BLaER1 (cell line): Measurements from ENCODE around the gene APOBEC3G.
A peak's percentile ranks its signal among the peaks of the same experiment; 100 is the strongest.
"Not testable (repeated sequence)": the region's sequence is repeated elsewhere in the genome, so short reads cannot be mapped to it uniquely, and the experiment has no call there.

Experiments used
- H3K27ac ChIP-seq: shearing (Covaris generic); formaldehyde crosslinking; 2 replicates; pipeline ENCODE4 v1.8.1; 2022
- H3K27me3 ChIP-seq: shearing (Covaris generic); formaldehyde crosslinking; 2 replicates; pipeline ENCODE4 v1.8.1; 2022
- H3K36me3 ChIP-seq: shearing (Covaris generic); formaldehyde crosslinking; 2 replicates; pipeline ENCODE4 v1.8.1; 2022
- H3K4me1 ChIP-seq: shearing (Covaris generic); formaldehyde crosslinking; 2 replicates; pipeline ENCODE4 v1.8.1; 2022
- H3K4me2 ChIP-seq: shearing (Covaris generic); formaldehyde crosslinking; 2 replicates; pipeline ENCODE4 v1.8.1; 2022
- H3K4me3 ChIP-seq: shearing (Covaris generic); formaldehyde crosslinking; 2 replicates; pipeline ENCODE4 v1.8.1; 2022
- H3K9ac ChIP-seq: shearing (Covaris generic); formaldehyde crosslinking; 2 replicates; pipeline ENCODE4 v1.8.1; 2022
- H3K9me3 ChIP-seq: shearing (Covaris generic); formaldehyde crosslinking; 2 replicates; pipeline ENCODE4 v1.8.1; 2022
- H4K20me1 ChIP-seq: shearing (Covaris generic); formaldehyde crosslinking; 2 replicates; pipeline ENCODE4 v1.8.1; 2022
- Cebpa-rat ChIP-seq: shearing (Covaris generic); IDR thresholded peaks from 2 replicates; pipeline ENCODE4 v1.8.1; 2022

APOBEC3G gene

GRCh38 chr22:39077026-39077840, at the start of gene APOBEC3G:
Gene APOBEC3G (plus strand): TSS chr22:39077275. CDS start chr22:39077362, 87 bp downstream.
- Histone ChIP-seq H3K4me3 (peak within 1 kb of the TSS; percentile 71), H3K36me3 (peaks cover 22% of the 10 kb centered on the region; the same call in 1 of the 2 replicates), H3K27ac (peak within 1 kb of the TSS; percentile 83), H3K4me2 (peak within 1 kb of the TSS; percentile 97), H3K4me1 (peaks cover 42% of the 10 kb centered on the region), H3K9ac (peak within 1 kb of the TSS; percentile 82)
- not testable (repeated sequence) for H4K20me1 ChIP-seq, H3K27me3 ChIP-seq, H3K9me3 ChIP-seq

- Histone ChIP-seq H3K4me3 (no peak overlapping the region), H3K27ac (no peak overlapping the region), H3K4me1 (peaks cover 15% of the 10 kb centered on the region), H3K9me3 (no peaks in the 10 kb centered on the region), H3K4me2 (no peak overlapping the region), H3K36me3 (peaks cover 26% of the 10 kb centered on the region), H4K20me1 (no peaks in the 10 kb centered on the region), H3K9ac (no peak overlapping the region), H3K27me3 (no peaks in the 10 kb centered on the region)
- no peak for TF ChIP-seq Cebpa-rat
Observed at GRCh38 chr22:39027717-39028116, 49.4 kb upstream of the APOBEC3G start.

GRCh38 chr22:39028281-39028680, 48.8 kb upstream of the APOBEC3G start:
- Histone ChIP-seq H3K36me3 (peaks cover 23% of the 10 kb centered on the region), H3K4me3 (no peak overlapping the region), H3K4me1 (peaks cover 10% of the 10 kb centered on the region), H4K20me1 (no peaks in the 10 kb centered on the region), H3K4me2 (no peak overlapping the region), H3K27ac (no peak overlapping the region), H3K9ac (no peak overlapping the region), H3K9me3 (no peaks in the 10 kb centered on the region), H3K27me3 (no peaks in the 10 kb centered on the region)
- no peak for TF ChIP-seq Cebpa-rat

GRCh38 chr22:39029227-39029626, 47.8 kb upstream of the APOBEC3G start:
- Histone ChIP-seq H3K27me3 (no peaks in the 10 kb centered on the region), H3K9ac (no peak overlapping the region), H3K27ac (no peak overlapping the region), H4K20me1 (no peaks in the 10 kb centered on the region), H3K9me3 (no peaks in the 10 kb centered on the region), H3K4me3 (no peak overlapping the region), H3K4me2 (no peak overlapping the region), H3K36me3 (peaks cover 14% of the 10 kb centered on the region), H3K4me1 (peaks cover 10% of the 10 kb centered on the region)
- TF ChIP-seq Cebpa-rat, result no peak

- H3K4me3 ChIP-seq, result no peak overlapping the region
- H3K36me3 ChIP-seq, result 0 out of 2 replicates have a peak, but pooled peaks cover 1% of the 10 kb centered on the region
- TF ChIP-seq Cebpa-rat, result no peak
- H3K4me2 ChIP-seq, result 0 out of 2 replicates have a peak overlapping the region, but pooled peaks have one; percentile 15
- H3K27me3 ChIP-seq, result no peaks in the 10 kb centered on the region
- H4K20me1 ChIP-seq, result no peaks in the 10 kb centered on the region
- H3K4me1 ChIP-seq, result peaks cover 10% of the 10 kb centered on the region
- no peak overlapping the region for H3K9ac ChIP-seq
- no peaks in the 10 kb centered on the region for H3K9me3 ChIP-seq
- H3K27ac ChIP-seq, result no peak overlapping the region
Observed at GRCh38 chr22:39030705-39031104, 46.4 kb upstream of the APOBEC3G start.

- not testable (repeated sequence) for H3K27ac ChIP-seq, H3K4me3 ChIP-seq, H3K36me3 ChIP-seq, H3K4me2 ChIP-seq, H3K9ac ChIP-seq, H3K9me3 ChIP-seq, H3K27me3 ChIP-seq, H4K20me1 ChIP-seq, H3K4me1 ChIP-seq
Observed at GRCh38 chr22:39031434-39032295, 45.4 kb upstream of the APOBEC3G start.

GRCh38 chr22:39037071-39037470, 40.0 kb upstream of the APOBEC3G start:
- not testable (repeated sequence) for H3K4me3 ChIP-seq, H3K9ac ChIP-seq, H3K4me2 ChIP-seq, H3K9me3 ChIP-seq, H4K20me1 ChIP-seq, H3K27me3 ChIP-seq, H3K36me3 ChIP-seq, H3K27ac ChIP-seq
- H3K4me1 ChIP-seq, result peaks cover 22% of the 10 kb centered on the region

GRCh38 chr22:39039306-39040126, 37.6 kb upstream of the APOBEC3G start:
- Histone ChIP-seq H3K4me2 (peak overlapping the region; percentile 88), H3K27ac (0 out of 2 replicates have a peak overlapping the region, but pooled peaks have one; percentile 55), H3K4me1 (peaks cover 35% of the 10 kb centered on the region), H4K20me1 (no peaks in the 10 kb centered on the region), H3K27me3 (no peaks in the 10 kb centered on the region), H3K4me3 (peak overlapping the region; percentile 70), H3K9me3 (no peaks in the 10 kb centered on the region), H3K9ac (peak overlapping the region; percentile 82; the same call in 1 of the 2 replicates), H3K36me3 (peaks cover 9% of the 10 kb centered on the region; the same call in 1 of the 2 replicates)
- no peak for TF ChIP-seq Cebpa-rat

GRCh38 chr22:39040155-39040537, 36.9 kb upstream of the APOBEC3G start:
- not testable (repeated sequence) for H3K9me3 ChIP-seq, H4K20me1 ChIP-seq, H3K27me3 ChIP-seq
- Histone ChIP-seq H3K9ac (peak overlapping the region; percentile 82), H3K4me3 (peak overlapping the region; percentile 70), H3K4me2 (peak overlapping the region; percentile 88), H3K36me3 (peaks cover 10% of the 10 kb centered on the region; the same call in 1 of the 2 replicates), H3K4me1 (peaks cover 36% of the 10 kb centered on the region), H3K27ac (0 out of 2 replicates have a peak overlapping the region, but pooled peaks have one; percentile 55)

- H3K4me2 ChIP-seq, result peak within 1 kb of the TSS; percentile 88
- not testable (repeated sequence) for H4K20me1 ChIP-seq, H3K27me3 ChIP-seq, H3K9me3 ChIP-seq
- H3K36me3 ChIP-seq, result peaks cover 16% of the 10 kb centered on the region; the same call in 1 of the 2 replicates
- peak within 1 kb of the TSS; percentile 76 for H3K27ac ChIP-seq
- peak within 1 kb of the TSS; percentile 70 for H3K4me3 ChIP-seq
- H3K9ac ChIP-seq, result peak within 1 kb of the TSS; percentile 82
- H3K4me1 ChIP-seq, result peaks cover 40% of the 10 kb centered on the region
Observed at GRCh38 chr22:39040538-39041296, 36.4 kb upstream of the APOBEC3G start, which contains the start of gene APOBEC3F. Gene APOBEC3F (plus strand): TSS chr22:39040864. CDS start chr22:39040961, 97 bp downstream.
